HUES64 (cell line): Measurements from ENCODE around the gene HGS.

ENCODE experiments used
- H3K27ac ChIP-seq: 2 replicates; pipeline ENCODE4 v1.7.0; 2013; ENCODE audit warnings: low read depth, low read length, inconsistent platforms
- H3K27me3 ChIP-seq: 2 replicates; pipeline ENCODE4 v1.6.1; 2013; ENCODE audit warnings: mild to moderate bottlenecking, low read length; ENCODE audit not compliant: insufficient read depth
- H3K36me3 ChIP-seq: 2 replicates; pipeline ENCODE4 v1.6.1; 2013; ENCODE audit warnings: mild to moderate bottlenecking, low read length; ENCODE audit not compliant: insufficient read depth
- H3K4me1 ChIP-seq: 2 replicates; pipeline ENCODE4 v1.6.1; 2013; ENCODE audit warnings: mild to moderate bottlenecking, low read length, moderate library complexity; ENCODE audit not compliant: insufficient read depth
- H3K4me3 ChIP-seq: 2 replicates; pipeline ENCODE4 v1.5.1; 2013; ENCODE audit warnings: mild to moderate bottlenecking, low read length, moderate library complexity
- H3K9ac ChIP-seq: 2 replicates; pipeline ENCODE4 v1.6.1; 2013; ENCODE audit warnings: mild to moderate bottlenecking, low read depth, low read length
- H3K9me3 ChIP-seq: 2 replicates; pipeline ENCODE4 v1.6.1; 2013; ENCODE audit warnings: low read depth, low read length; ENCODE audit not compliant: insufficient read depth
- WGBS: fragments of 150-250, 120-280 bp; methylation state at CpG from one replicate; pipeline ENCODE4 v1.1.7; 2013; ENCODE audit warnings: missing lambda C conversion rate; 5-methylcytosine and 5-hydroxymethylcytosine counted together

Gene HGS

DNA sequence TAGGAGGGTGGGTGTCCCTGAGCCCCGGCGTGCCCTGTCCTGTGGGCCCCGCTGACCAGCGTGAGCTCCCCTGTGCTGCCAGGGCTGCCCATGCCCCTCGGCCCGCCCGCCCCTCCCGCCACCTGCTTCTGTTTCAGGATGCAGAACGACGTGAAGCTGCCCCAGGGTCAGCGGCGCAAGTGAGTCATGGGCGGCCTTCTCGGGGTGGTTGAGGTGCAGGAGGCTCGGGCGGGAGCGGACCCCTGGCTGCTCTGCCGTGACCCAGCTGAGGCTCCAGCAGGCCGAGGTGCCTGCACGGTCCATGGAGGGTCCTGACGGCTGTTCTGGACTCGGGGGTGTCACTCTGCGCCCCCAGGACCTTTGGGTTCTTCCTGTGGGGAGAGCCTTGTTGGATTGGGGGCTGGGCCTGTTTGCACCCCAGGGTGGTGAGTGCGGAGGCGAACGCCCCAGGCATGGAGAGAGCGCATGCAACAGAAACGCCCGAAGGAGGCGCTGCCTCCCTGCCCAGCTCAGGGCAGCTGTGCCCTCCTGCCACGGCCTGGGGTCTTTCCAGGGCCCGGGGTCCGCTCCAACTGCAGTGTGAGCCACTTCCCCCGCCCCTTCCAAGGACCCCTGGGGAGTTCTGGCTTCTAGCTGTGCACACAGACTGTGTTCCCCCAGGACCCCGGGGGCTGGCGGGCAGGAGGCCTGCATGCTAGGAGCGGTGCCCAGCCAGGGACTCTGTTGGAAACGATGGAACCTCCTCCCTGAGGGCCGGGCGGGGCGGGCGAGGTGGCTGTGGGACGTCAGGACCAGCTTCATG, 32.3 kb downstream of the HGS start:
- H3K9ac ChIP-seq, result no peak overlapping the region
- 95% methylated on average over 43 of the region's 43 CpGs for WGBS
- no peak overlapping the region for H3K4me3 ChIP-seq
- no peak overlapping the region for H3K27ac ChIP-seq
- H3K36me3 ChIP-seq, result peaks cover 14% of the 10 kb centered on the region
- H3K4me1 ChIP-seq, result 0 out of 2 replicates have a peak, but pooled peaks cover 6% of the 10 kb centered on the region
- no peaks in the 10 kb centered on the region for H3K27me3 ChIP-seq
- no peaks in the 10 kb centered on the region for H3K9me3 ChIP-seq

DNA sequence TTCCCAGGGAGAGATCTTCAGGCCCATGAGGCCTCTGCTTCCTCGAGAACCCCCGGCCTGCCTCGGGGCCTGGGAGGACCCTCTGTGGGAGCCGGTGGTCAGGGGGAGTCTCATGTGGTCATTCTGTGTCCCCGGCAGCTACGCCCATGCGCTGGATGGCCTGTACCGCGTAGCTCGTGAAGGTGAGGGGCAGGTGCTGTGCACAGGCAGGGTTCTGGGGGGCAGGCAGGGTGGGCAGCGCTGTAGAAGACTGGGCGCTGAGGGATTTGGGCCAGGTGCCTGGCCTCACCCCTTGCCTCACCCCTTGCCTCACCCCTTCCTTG, 32.8 kb downstream of the HGS start:
- H3K27me3 ChIP-seq, result no peaks in the 10 kb centered on the region
- H3K27ac ChIP-seq, result no peak overlapping the region
- H3K4me1 ChIP-seq, result 0 out of 2 replicates have a peak, but pooled peaks cover 6% of the 10 kb centered on the region
- no peak overlapping the region for H3K9ac ChIP-seq
- peaks cover 14% of the 10 kb centered on the region for H3K36me3 ChIP-seq
- WGBS, result 98% methylated on average over 12 of the region's 12 CpGs
- H3K9me3 ChIP-seq, result no peaks in the 10 kb centered on the region
- no peak overlapping the region for H3K4me3 ChIP-seq

DNA sequence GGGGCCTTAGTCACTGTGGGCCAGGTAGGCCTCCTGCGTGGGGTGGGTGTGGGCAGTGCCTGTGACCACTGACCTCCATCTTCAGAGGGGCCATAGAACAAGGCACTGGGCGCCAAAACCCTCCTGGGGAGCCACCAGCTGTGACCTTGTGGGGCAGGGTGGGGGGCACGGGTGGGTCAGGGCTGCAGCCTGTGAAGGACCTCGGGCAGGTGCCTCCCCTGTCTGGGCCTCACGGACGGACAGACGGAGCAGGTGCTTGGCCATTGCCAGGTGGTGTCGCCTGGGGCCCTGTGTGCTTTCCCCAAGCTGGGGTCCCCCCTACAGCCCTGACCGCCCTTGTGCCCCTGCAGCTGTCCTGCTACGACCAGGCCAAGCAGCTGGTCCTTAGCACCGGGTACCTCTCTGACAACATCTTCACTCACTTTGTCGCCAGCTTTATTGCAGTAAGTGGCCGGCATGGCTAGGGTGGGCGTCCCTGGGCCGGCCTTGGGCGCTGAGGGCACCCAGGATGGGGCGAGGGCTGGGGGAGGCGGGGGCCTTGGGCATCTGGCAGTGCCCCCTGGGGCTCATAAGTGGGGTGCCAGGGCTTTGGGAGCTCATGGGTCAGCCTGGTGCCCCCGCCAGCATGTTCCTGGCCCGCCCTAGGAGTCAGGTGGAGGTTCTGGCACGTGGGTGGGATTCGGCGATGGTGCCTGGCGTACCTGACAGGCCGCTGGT, 33.4 kb downstream of the HGS start:
- Histone ChIP-seq H3K9ac (no peak overlapping the region), H3K9me3 (no peaks in the 10 kb centered on the region), H3K36me3 (peaks cover 14% of the 10 kb centered on the region), H3K27me3 (no peaks in the 10 kb centered on the region), H3K4me1 (0 out of 2 replicates have a peak, but pooled peaks cover 7% of the 10 kb centered on the region), H3K27ac (no peak overlapping the region), H3K4me3 (no peak overlapping the region)
- 95% methylated on average over 25 of the region's 25 CpGs for WGBS

DNA sequence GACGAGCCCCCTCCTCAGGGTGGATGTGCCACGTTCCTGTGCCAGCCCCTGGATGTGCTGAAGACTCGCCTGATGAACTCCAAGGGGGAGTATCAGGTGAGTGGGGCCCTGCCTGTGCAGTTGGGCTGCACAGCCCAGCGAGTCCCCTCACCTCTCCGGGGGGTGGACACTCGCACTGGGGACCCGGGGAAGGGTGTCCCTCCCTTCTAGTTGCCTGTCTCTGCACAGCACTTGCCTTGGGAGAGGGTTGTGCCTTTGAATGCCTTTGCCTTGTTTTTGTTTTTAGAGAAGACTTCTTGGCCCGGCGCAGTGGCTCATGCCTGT, 33.9 kb downstream of the HGS start:
- peaks cover 14% of the 10 kb centered on the region for H3K36me3 ChIP-seq
- no peak overlapping the region for H3K27ac ChIP-seq
- peaks cover 12% of the 10 kb centered on the region; the same call in 1 of the 2 replicates for H3K4me1 ChIP-seq
- 92% methylated on average over 9 of the region's 9 CpGs for WGBS
- no peaks in the 10 kb centered on the region for H3K27me3 ChIP-seq
- H3K9ac ChIP-seq, result no peak overlapping the region
- H3K4me3 ChIP-seq, result no peak overlapping the region
- no peaks in the 10 kb centered on the region for H3K9me3 ChIP-seq

DNA sequence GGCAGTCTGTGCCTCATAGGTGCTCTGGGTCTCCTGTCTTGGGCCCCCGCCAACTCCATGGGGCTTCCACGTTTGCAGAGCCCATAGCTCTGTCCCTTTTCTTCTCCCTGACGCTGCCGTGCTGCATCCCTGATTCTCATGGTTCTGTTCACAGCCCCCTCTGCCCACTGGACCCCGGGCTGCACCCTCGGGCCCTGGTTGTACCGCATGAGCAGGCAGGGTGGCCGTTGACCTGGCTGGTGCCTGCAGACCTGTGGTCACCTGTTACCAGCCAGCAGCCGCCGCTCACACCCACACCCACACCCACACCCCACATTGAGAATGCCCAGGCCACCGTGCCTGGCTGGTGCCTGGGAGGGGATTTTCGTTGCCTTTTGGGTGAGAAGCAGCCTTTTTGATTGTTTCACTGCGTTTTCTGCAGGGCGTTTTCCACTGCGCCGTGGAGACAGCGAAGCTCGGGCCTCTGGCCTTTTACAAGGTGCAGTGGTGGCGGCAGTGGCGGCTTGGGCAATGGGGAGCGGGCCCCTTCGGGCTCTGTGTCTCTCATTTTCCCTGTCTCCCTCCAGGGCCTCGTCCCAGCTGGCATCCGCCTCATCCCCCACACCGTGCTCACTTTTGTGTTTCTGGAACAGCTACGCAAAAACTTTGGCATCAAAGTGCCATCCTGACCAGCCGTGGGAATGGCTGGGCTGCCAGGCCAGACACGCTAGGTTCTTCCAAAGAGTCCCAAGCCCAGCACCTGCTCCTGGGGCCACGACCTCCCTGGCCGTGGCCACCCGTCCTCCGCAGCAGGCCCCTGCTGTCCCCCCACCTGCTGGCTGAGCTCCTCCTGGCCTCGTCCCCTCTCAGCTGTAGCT, 35.8 kb downstream of the HGS start:
- Histone ChIP-seq H3K4me1 (peaks cover 7% of the 10 kb centered on the region; the same call in 1 of the 2 replicates), H3K27ac (no peak overlapping the region), H3K9me3 (no peaks in the 10 kb centered on the region), H3K4me3 (no peak overlapping the region), H3K27me3 (no peaks in the 10 kb centered on the region), H3K36me3 (peaks cover 14% of the 10 kb centered on the region), H3K9ac (no peak overlapping the region)
- WGBS, result 95% methylated on average over 32 of the region's 33 CpGs

DNA sequence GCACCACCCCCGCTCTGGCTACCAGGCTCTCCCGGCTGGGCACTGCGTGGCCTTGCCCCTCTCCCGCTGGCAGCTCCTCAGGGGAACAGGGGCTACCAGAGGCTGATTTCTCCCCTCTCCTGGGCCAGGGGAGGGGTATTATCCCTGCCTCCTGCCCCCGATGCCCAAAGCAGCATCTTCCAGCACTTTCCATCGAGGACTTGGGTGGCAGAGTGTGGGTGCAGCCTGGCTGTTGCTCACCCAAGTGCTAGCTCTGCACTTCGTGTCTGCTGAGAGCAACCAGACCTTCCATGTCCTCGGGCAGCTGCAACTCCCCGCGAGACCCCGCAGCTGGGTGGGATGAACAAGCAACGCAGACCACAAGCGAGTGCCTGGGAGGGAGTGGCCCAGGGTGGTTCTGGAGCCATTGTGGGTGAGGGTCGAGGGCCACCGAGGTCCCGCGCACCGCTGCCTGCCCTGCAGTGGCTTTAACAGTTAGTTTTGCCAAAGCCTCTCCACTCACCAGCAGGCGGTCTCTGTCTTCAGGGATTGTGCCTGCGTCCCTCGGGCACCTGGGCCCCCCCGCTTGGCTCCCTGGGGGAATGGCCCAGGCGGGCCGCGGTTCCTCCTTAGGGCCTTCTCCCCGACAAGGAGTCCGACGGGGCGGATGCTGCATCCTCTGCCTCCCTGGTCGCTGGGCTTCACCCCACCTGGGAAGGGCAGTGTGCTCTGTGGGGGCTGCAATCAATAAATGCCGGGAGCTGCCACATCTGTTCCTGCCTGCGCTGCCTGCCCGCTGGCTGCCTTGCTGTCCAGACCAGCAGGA, 36.7 kb downstream of the HGS start:
- no peak overlapping the region for H3K4me3 ChIP-seq
- H3K27me3 ChIP-seq, result no peaks in the 10 kb centered on the region
- 91% methylated on average over 33 of the region's 33 CpGs for WGBS
- peaks cover 7% of the 10 kb centered on the region; the same call in 1 of the 2 replicates for H3K4me1 ChIP-seq
- H3K27ac ChIP-seq, result no peak overlapping the region; the same call in 1 of the 2 replicates
- no peak overlapping the region for H3K9ac ChIP-seq
- no peaks in the 10 kb centered on the region for H3K9me3 ChIP-seq
- peaks cover 14% of the 10 kb centered on the region for H3K36me3 ChIP-seq

DNA sequence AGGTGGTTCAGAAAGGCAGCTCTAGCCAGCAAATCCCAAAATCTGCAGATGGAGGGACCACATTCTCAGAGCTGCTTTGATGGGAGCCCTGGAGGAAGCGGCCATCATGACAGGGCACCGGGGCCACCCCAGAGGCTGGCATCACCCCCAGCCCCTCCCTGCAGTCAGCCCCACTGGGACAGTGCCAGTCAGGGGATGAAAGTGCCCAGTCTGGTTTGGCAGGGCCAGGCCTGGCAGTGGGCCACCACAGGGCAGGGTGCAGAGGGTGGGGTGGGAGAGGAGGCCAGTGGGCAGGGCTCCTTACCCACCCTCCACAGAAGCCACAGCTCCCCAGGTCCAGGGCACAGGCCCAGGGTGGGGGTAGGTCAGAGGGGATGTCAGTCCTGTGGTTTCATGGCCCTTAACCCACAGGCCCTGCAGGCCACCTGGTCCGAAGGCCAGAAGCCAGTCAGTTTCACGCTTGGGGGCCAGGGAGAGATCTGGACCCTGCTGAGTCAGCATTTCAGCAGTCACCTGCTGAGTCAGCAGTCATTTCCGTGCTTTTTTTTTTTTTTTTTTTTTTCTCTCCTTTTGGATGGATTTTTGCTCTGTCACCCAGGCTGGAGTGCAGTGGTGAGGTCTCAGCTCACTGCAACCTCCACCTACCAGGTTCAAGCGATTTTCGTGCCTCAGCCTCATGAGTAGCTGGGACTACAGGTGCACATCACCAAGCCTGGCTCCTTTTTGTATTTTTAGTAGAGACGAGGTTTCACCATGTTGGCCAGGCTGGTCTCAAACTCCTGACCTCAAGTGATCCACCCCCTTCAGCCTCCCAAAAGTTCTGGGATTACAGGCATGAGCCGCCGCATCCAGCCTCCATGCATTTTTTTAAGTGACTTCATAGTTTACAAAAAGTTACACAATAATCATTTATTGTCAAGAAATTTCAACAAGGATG, 38.6 kb downstream of the HGS start:
- H3K27ac ChIP-seq, result no peak overlapping the region
- no peaks in the 10 kb centered on the region for H3K27me3 ChIP-seq
- 80% methylated on average over 10 of the region's 10 CpGs for WGBS
- H3K4me1 ChIP-seq, result peaks cover 7% of the 10 kb centered on the region; the same call in 1 of the 2 replicates
- no peak overlapping the region for H3K9ac ChIP-seq
- H3K4me3 ChIP-seq, result no peak overlapping the region
- H3K9me3 ChIP-seq, result no peaks in the 10 kb centered on the region
- H3K36me3 ChIP-seq, result peaks cover 14% of the 10 kb centered on the region

DNA sequence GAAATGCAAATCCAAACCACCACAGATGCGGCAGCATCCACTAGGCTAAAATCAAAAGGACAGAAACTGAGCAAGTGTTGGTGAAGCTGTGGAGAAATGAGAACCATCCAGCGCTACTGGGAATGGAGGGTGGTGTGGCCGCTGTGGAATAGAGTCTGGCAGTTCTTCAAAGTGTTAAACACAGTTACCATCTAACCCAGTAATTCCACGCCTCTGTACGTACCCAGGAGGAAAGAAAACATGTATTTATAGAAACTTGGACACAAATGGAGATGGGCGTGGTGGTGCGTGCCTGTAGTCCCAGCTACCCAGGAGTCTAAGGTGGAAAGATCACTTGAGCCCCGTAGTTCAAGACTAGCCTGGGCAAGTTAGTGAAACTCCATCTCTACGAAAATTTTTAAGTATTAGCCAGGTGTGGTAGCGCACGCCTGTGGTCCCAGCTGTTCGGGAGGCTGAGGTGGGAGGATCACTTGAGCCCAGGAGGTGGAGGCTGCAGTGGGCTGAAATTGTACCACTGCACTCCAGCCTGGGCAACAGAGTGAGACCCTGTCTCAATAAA, 39.9 kb downstream of the HGS start:
- H3K9ac ChIP-seq, result no peak overlapping the region
- no peak overlapping the region for H3K27ac ChIP-seq
- H3K27me3 ChIP-seq, result no peaks in the 10 kb centered on the region
- H3K9me3 ChIP-seq, result no peaks in the 10 kb centered on the region
- H3K4me3 ChIP-seq, result no peak overlapping the region
- H3K36me3 ChIP-seq, result peaks cover 4% of the 10 kb centered on the region; the same call in 1 of the 2 replicates
- 93% methylated on average over 12 of the region's 12 CpGs for WGBS
- H3K4me1 ChIP-seq, result peaks cover 7% of the 10 kb centered on the region; the same call in 1 of the 2 replicates

DNA sequence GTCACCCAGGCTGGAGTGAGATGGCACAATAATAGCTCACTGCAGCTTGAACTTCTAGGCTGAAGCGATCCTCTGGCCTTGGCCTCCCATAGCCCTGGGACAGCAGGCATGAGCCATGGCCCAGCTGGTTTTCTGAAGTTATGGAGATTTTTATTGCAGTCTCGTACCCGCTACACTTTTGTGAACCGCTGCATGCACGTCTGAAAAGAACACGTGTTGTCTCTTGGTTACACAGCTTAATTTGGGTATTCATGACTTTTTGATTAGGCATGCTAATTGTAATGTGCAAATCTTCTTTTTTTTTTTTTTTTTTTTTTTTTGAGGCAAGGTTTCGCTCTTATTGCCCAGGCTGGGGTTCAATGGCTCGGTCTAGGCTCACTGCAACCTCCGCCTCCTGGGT, 41.6 kb downstream of the HGS start:
- H3K9me3 ChIP-seq, result no peaks in the 10 kb centered on the region
- no peaks in the 10 kb centered on the region for H3K36me3 ChIP-seq
- WGBS, result 92% methylated on average over 9 of the region's 9 CpGs
- H3K4me1 ChIP-seq, result peaks cover 7% of the 10 kb centered on the region; the same call in 1 of the 2 replicates
- H3K27me3 ChIP-seq, result no peaks in the 10 kb centered on the region
- H3K9ac ChIP-seq, result no peak overlapping the region
- H3K27ac ChIP-seq, result no peak overlapping the region
- H3K4me3 ChIP-seq, result no peak overlapping the region
